HepG2 (cell line): Measurements from ENCODE around the gene PGM2. TPM values are rescaled to one million over a fixed set of nuclear protein-coding genes. Genes with fewer than 3 reads are reported as not detected.
A peak's percentile ranks its signal among the peaks of the same experiment; 100 is the strongest.

Source experiments
- ADNP ChIP-seq: sonication (generic); formaldehyde crosslinking; IDR thresholded peaks from 2 replicates; pipeline ENCODE4 v1.4.0; 2020; ENCODE audit warnings: missing genetic modification reagents
- AGO2 ChIP-seq: fragments of 200-400 bp; formaldehyde crosslinking; optimal IDR thresholded peaks from 2 replicates; pipeline ENCODE3; 2017; ENCODE audit warnings: mild to moderate bottlenecking, low read depth, low read length, moderate library complexity
- CC2D1A ChIP-seq: sonication (generic); formaldehyde crosslinking; IDR thresholded peaks from 2 replicates; pipeline ENCODE4 v1.8.1; 2023; ENCODE audit warnings: mild to moderate bottlenecking, missing genetic modification reagents
- ETV6 ChIP-seq: sonication (generic); formaldehyde crosslinking; conservative IDR thresholded peaks from 2 replicates; pipeline ENCODE4 v1.4.0; 2020; ENCODE audit warnings: missing genetic modification reagents
- FOXA1 ChIP-seq, 2 experiments: fragments of 450-650 bp in 1 of 2; sonication (generic) in 1 of 2; formaldehyde crosslinking in 1 of 2; IDR thresholded peaks; 2 replicates each; pipeline versions ENCODE4 v1.4.0 to v1.6.1; 2016 to 2020; ENCODE audit warnings: missing genetic modification reagents in 1 of 2
- HCFC1 ChIP-seq: fragments of 150-350 bp; IDR thresholded peaks from 2 replicates; pipeline ENCODE4 v1.6.1; 2014; ENCODE audit warnings: low read depth, low read length
- HDAC2 ChIP-seq: sonication (generic); formaldehyde crosslinking; IDR thresholded peaks from 2 replicates; pipeline ENCODE4 v1.4.0; 2020; ENCODE audit warnings: missing genetic modification reagents
- HDAC6 ChIP-seq: fragments of 200-600 bp; sonication (generic); IDR thresholded peaks from 2 replicates; pipeline ENCODE4 v1.7.0; 2017; ENCODE audit warnings: mild to moderate bottlenecking, antibody characterized with exemption, low read length, low read depth
- ISX ChIP-seq: sonication (generic); formaldehyde crosslinking; conservative IDR thresholded peaks from 2 replicates; pipeline ENCODE4 v1.5.0; 2020; ENCODE audit warnings: missing genetic modification reagents
- JUNB ChIP-seq: sonication (generic); formaldehyde crosslinking; IDR thresholded peaks from 2 replicates; pipeline ENCODE4 v1.8.0; 2022; ENCODE audit warnings: missing genetic modification reagents, mild to moderate bottlenecking, borderline replicate concordance
- KDM1A ChIP-seq: IDR thresholded peaks from 2 replicates; pipeline ENCODE4 v1.6.1; 2016; ENCODE audit warnings: missing compliant biosample characterization
- MATR3 ChIP-seq: sonication (generic); formaldehyde crosslinking; IDR thresholded peaks from 2 replicates; pipeline ENCODE4 v1.4.0; 2020; ENCODE audit warnings: missing genetic modification reagents
- MIXL1 ChIP-seq: IDR thresholded peaks from 2 replicates; pipeline ENCODE4 v1.6.1; 2016
- PLRG1 ChIP-seq: fragments of 450-650 bp; conservative IDR thresholded peaks from 2 replicates; pipeline ENCODE4 v1.6.1; 2016
- RARA ChIP-seq: IDR thresholded peaks from 2 replicates; pipeline ENCODE4 v1.6.1; 2016; ENCODE audit warnings: missing genetic modification reagents, missing compliant biosample characterization
- SOX5 ChIP-seq: IDR thresholded peaks from 2 replicates; pipeline ENCODE4 v1.6.1; 2016; ENCODE audit warnings: borderline replicate concordance
- SP5 ChIP-seq: IDR thresholded peaks from 2 replicates; pipeline ENCODE4 v1.6.1; 2016; ENCODE audit warnings: low read depth, borderline replicate concordance
- SRSF9 ChIP-seq: fragments of 200-400 bp; formaldehyde crosslinking; IDR thresholded peaks from 2 replicates; pipeline ENCODE4 v1.6.1; 2018; ENCODE audit warnings: borderline replicate concordance, mild to moderate bottlenecking, low read depth, low read length; ENCODE audit not compliant: insufficient read depth, poor library complexity, severe bottlenecking
- THAP11 ChIP-seq: IDR thresholded peaks from 2 replicates; pipeline ENCODE4 v1.6.1; 2016; ENCODE audit warnings: missing biosample characterization, missing genetic modification reagents
- TOE1 ChIP-seq: sonication (generic); formaldehyde crosslinking; IDR thresholded peaks from 2 replicates; pipeline ENCODE4 v1.4.0; 2020; ENCODE audit warnings: mild to moderate bottlenecking, missing genetic modification reagents
- ZFY ChIP-seq: sonication (generic); formaldehyde crosslinking; IDR thresholded peaks from 2 replicates; pipeline ENCODE4 v1.4.0; 2020; ENCODE audit warnings: missing genetic modification reagents
- ZNF34 ChIP-seq: sonication (generic); formaldehyde crosslinking; IDR thresholded peaks from 2 replicates; pipeline ENCODE4 v1.4.0; 2020; ENCODE audit warnings: mild to moderate bottlenecking, missing genetic modification reagents, borderline replicate concordance
- polyA plus RNA-seq, 8 experiments: library from polyadenylated mRNA; depleted of rRNA in 3 of 8; stranded (reverse) in 7 of 8; unstranded in 1 of 8; fragments of >200 nt; fragmentation: Illumina TruSeq in 4 of 8; extraction: Trizol in 4 of 8; gene quantifications; 2 replicates each; pipeline versions ENCODE4 v1.2.1 to v1.2.3, GENCODE V29; 2011 to 2016; ENCODE audit warnings: low read depth in 4 of 8, missing spikeins in 1 of 8, mixed read lengths in 1 of 8; ENCODE audit not compliant: insufficient read depth in 1 of 8
- total RNA-seq, 5 experiments: library from RNA; depleted of rRNA; stranded (reverse); fragments of >200 nt; fragmentation: Illumina TruSeq; extraction: Trizol; gene quantifications; 2 replicates each; pipeline ENCODE4 v1.2.3, GENCODE V29; 2016; ENCODE audit warnings: low read depth in 1 of 5
- TF ChIP-seq, protein P1 (sequence below): sonication (generic); formaldehyde crosslinking; IDR thresholded peaks from 2 replicates; pipeline ENCODE4 v1.4.0; 2020; ENCODE audit warnings: missing genetic modification reagents, mild to moderate bottlenecking, borderline replicate concordance
- TF ChIP-seq, protein P2 (sequence below): sonication (generic); formaldehyde crosslinking; IDR thresholded peaks from 2 replicates; pipeline ENCODE4 v1.4.0; 2020; ENCODE audit warnings: mild to moderate bottlenecking, missing genetic modification reagents
- TF ChIP-seq, protein P3 (sequence below): sonication (generic); formaldehyde crosslinking; IDR thresholded peaks from 2 replicates; pipeline ENCODE4 v1.5.1; 2020; ENCODE audit warnings: mild to moderate bottlenecking, moderate library complexity, missing genetic modification reagents

PGM2 gene
- total and polyA plus RNA-seq, 2 of the 13 experiments (the other 11 are each of a cell fraction or from before 2014, with no cell fraction given): 14.6 to 36.9 TPM

- TF ChIP-seq, protein P1, sequence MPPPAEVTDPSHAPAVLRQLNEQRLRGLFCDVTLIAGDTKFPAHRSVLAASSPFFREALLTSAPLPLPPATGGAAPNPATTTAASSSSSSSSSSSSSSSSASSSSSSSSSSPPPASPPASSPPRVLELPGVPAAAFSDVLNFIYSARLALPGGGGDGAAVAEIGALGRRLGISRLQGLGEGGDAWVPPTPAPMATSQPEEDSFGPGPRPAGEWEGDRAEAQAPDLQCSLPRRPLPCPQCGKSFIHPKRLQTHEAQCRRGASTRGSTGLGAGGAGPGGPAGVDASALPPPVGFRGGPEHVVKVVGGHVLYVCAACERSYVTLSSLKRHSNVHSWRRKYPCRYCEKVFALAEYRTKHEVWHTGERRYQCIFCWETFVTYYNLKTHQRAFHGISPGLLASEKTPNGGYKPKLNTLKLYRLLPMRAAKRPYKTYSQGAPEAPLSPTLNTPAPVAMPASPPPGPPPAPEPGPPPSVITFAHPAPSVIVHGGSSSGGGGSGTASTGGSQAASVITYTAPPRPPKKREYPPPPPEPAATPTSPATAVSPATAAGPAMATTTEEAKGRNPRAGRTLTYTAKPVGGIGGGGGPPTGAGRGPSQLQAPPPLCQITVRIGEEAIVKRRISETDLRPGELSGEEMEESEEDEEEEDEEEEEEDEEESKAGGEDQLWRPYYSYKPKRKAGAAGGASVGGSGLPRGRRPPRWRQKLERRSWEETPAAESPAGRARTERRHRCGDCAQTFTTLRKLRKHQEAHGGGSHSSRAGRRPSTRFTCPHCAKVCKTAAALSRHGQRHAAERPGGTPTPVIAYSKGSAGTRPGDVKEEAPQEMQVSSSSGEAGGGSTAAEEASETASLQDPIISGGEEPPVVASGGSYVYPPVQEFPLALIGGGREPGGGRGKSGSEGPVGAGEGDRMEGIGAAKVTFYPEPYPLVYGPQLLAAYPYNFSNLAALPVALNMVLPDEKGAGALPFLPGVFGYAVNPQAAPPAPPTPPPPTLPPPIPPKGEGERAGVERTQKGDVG: no peak
- TF ChIP-seq PLRG1: no peak
- TF ChIP-seq MATR3 (CRISPR knock-in tag): no peak
- no peak for TF ChIP-seq ZNF34
- no peak for TF ChIP-seq KDM1A (CRISPR knock-in tag)
- TF ChIP-seq HDAC6: no peak
- TF ChIP-seq AGO2: no peak
- TF ChIP-seq ISX (CRISPR knock-in tag): no peak
- TF ChIP-seq HDAC2: no peak
- no peak for TF ChIP-seq ZFY (CRISPR knock-in tag)
- TF ChIP-seq TOE1 (CRISPR knock-in tag): no peak
- TF ChIP-seq SRSF9: no peak
- no peak for TF ChIP-seq ADNP
- TF ChIP-seq, protein P2, sequence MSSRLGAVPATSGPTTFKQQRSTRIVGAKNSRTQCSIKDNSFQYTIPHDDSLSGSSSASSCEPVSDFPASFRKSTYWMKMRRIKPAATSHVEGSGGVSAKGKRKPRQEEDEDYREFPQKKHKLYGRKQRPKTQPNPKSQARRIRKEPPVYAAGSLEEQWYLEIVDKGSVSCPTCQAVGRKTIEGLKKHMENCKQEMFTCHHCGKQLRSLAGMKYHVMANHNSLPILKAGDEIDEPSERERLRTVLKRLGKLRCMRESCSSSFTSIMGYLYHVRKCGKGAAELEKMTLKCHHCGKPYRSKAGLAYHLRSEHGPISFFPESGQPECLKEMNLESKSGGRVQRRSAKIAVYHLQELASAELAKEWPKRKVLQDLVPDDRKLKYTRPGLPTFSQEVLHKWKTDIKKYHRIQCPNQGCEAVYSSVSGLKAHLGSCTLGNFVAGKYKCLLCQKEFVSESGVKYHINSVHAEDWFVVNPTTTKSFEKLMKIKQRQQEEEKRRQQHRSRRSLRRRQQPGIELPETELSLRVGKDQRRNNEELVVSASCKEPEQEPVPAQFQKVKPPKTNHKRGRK: no peak
- no peak for TF ChIP-seq HCFC1
- peak; percentile 57; the same call in 1 of the 2 replicates for TF ChIP-seq JUNB (CRISPR knock-in tag)
- TF ChIP-seq THAP11: 0 out of 2 replicates have a peak, but pooled peaks have one; percentile 26
- TF ChIP-seq ETV6 (CRISPR knock-in tag): no peak
- TF ChIP-seq MIXL1: 0 out of 2 replicates have a peak, but pooled peaks have one; percentile 15
- no peak for TF ChIP-seq CC2D1A
- peak; percentile 55; the same call in 1 of the 2 replicates for TF ChIP-seq RARA (CRISPR knock-in tag)
- peak; percentile 62; the same call in 1 of the 2 replicates for TF ChIP-seq SOX5 (CRISPR knock-in tag)
- TF ChIP-seq FOXA1 (IDR thresholded peaks at IDR 0.05): no peak
- peak; percentile 67; the same call in 1 of the 2 replicates for TF ChIP-seq FOXA1 (CRISPR knock-in tag; IDR thresholded peaks at IDR 0.05)
- TF ChIP-seq SP5 (CRISPR knock-in tag): peak; percentile 20; the same call in 1 of the 2 replicates
- TF ChIP-seq, protein P3, sequence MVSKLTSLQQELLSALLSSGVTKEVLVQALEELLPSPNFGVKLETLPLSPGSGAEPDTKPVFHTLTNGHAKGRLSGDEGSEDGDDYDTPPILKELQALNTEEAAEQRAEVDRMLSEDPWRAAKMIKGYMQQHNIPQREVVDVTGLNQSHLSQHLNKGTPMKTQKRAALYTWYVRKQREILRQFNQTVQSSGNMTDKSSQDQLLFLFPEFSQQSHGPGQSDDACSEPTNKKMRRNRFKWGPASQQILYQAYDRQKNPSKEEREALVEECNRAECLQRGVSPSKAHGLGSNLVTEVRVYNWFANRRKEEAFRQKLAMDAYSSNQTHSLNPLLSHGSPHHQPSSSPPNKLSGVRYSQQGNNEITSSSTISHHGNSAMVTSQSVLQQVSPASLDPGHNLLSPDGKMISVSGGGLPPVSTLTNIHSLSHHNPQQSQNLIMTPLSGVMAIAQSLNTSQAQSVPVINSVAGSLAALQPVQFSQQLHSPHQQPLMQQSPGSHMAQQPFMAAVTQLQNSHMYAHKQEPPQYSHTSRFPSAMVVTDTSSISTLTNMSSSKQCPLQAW (CRISPR knock-in tag): no peak
Measured at GRCh38 chr4:37873386-37873785, 46.9 kb downstream of the PGM2 start (continued).
